Activated B cell treated with CpG ODN at 0.5 μM for 24 hours (primary cell): Measurements from ENCODE around the gene RABL3. TPM values are rescaled to one million over a fixed set of nuclear protein-coding genes. Genes with fewer than 3 reads are reported as not detected.

Source experiments
- ATAC-seq: fragments of 200-7000 bp; cut with Tn5 transposase; one replicate; pipeline ENCODE4 v1.10.0; 2021; ENCODE audit warnings: low read depth, mild to moderate bottlenecking, moderate library complexity
- CTCF ChIA-PET: fragments of 350-600 bp; sonication (Branson Sonifier 250); formaldehyde crosslinking; loops from one replicate; lab custom pipeline; 2021; ENCODE audit warnings: antibody characterized with exemption; lab: Charles Lee
- POLR2A ChIA-PET: fragments of 350-600 bp; sonication (Branson Sonifier 250); formaldehyde crosslinking; loops from one replicate; lab custom pipeline; 2021; ENCODE audit warnings: antibody characterized with exemption; lab: Charles Lee
- DNase-seq: peaks from one replicate; pipeline ENCODE4 v3.0.0; 2022
- H3K27ac Mint-ChIP-seq: one replicate; pipeline ENCODE4 v1.8.0; 2020; ENCODE audit warnings: mixed read lengths
- H3K27me3 Mint-ChIP-seq: one replicate; pipeline ENCODE4 v1.8.0; 2021; ENCODE audit warnings: mixed read lengths
- H3K36me3 Mint-ChIP-seq: one replicate; pipeline ENCODE4 v1.8.0; 2021; ENCODE audit warnings: low read depth, mixed read lengths
- H3K4me1 Mint-ChIP-seq: one replicate; pipeline ENCODE4 v1.8.0; 2021; ENCODE audit warnings: mixed read lengths
- H3K4me3 Mint-ChIP-seq: one replicate; pipeline ENCODE4 v1.8.0; 2020; ENCODE audit warnings: mild to moderate bottlenecking, mixed read lengths
- H3K9me3 Mint-ChIP-seq: one replicate; pipeline ENCODE4 v1.8.0; 2020; ENCODE audit warnings: mixed read lengths
- intact Hi-C: fragments of 100-400 bp; cut with micrococcal nuclease; formaldehyde crosslinking; loops from one replicate; pipeline ENCODE4 v1.15.1; 2024
- total RNA-seq: library from RNA; stranded (reverse); gene quantifications from 2 replicates; pipeline ENCODE4 v1.2.3, GENCODE V29; 2022
- TF ChIP-seq, protein P1 (sequence below): fragments of 200-600 bp; IDR thresholded peaks from one replicate; pipeline ENCODE4 v1.8.0; 2022; ENCODE audit warnings: antibody characterized with exemption, mild to moderate bottlenecking

RABL3 gene
- total RNA-seq, 1 donor from 2014 or later = 29.9 TPM

DNA sequence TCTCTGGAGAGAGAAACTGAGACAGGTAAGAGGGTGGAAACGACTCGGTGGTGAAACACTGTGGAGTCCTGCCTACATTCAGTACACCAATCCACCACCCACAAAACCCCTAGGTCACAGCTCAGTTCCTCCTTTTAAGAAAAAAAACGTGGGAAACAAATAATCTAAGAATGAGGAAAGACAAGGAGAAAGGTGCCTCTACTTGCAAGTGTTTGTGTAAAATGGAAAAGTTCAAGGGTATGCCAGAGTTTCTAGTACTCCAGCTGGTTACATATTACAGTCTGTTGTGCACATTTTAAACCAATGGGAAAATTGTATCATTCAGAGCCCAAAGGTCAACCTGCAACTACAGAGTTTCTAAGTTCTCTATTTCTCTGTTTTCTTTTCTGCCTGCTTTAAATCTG, 92.5 kb downstream of the RABL3 start:
- H3K36me3 Mint-ChIP-seq = no peaks in the 10 kb centered on the region
- no peaks in the 10 kb centered on the region for H3K9me3 Mint-ChIP-seq
- TF ChIP-seq, protein P1, sequence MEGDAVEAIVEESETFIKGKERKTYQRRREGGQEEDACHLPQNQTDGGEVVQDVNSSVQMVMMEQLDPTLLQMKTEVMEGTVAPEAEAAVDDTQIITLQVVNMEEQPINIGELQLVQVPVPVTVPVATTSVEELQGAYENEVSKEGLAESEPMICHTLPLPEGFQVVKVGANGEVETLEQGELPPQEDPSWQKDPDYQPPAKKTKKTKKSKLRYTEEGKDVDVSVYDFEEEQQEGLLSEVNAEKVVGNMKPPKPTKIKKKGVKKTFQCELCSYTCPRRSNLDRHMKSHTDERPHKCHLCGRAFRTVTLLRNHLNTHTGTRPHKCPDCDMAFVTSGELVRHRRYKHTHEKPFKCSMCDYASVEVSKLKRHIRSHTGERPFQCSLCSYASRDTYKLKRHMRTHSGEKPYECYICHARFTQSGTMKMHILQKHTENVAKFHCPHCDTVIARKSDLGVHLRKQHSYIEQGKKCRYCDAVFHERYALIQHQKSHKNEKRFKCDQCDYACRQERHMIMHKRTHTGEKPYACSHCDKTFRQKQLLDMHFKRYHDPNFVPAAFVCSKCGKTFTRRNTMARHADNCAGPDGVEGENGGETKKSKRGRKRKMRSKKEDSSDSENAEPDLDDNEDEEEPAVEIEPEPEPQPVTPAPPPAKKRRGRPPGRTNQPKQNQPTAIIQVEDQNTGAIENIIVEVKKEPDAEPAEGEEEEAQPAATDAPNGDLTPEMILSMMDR = no peak
- no peaks in the 10 kb centered on the region for H3K27me3 Mint-ChIP-seq
- no peak for ATAC-seq
- H3K27ac Mint-ChIP-seq = no peak overlapping the region
- DNase-seq = no peak
- intact Hi-C loops = no loop called here
- ChIA-PET CTCF (no interaction called here), POLR2A (no interaction called here)
- no peak overlapping the region for H3K4me3 Mint-ChIP-seq
- H3K4me1 Mint-ChIP-seq = no peaks in the 10 kb centered on the region

DNA sequence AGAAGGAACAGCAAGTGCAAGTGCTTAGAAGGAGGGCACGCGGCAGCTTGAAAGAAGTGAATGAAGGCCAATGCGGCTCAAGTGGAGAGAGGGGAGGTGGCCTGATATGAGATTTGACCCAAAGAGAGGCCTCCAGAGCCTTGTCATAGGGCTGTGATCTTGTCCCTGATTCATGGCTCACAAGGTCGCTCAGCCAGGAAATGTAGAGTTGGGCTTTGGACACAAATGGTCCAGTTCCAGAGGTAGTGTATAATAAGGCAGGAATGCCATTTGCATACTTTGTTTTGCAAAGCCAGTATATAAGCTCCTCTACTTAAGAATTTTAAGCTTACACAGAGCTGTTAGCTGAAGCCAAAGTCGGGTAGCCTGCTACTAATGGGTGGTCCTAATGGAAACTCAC, 94.0 kb downstream of the RABL3 start:
- Mint-ChIP-seq H3K27ac (no peak overlapping the region), H3K9me3 (no peaks in the 10 kb centered on the region), H3K4me1 (no peaks in the 10 kb centered on the region), H3K4me3 (no peak overlapping the region), H3K27me3 (no peaks in the 10 kb centered on the region), H3K36me3 (no peaks in the 10 kb centered on the region)
- no peak for ATAC-seq
- POLR2A ChIA-PET = no interaction called here
- CTCF ChIA-PET = no interaction called here
- DNase-seq = no peak
- TF ChIP-seq, protein P1 = no peak
- intact Hi-C loops = no loop called here

DNA sequence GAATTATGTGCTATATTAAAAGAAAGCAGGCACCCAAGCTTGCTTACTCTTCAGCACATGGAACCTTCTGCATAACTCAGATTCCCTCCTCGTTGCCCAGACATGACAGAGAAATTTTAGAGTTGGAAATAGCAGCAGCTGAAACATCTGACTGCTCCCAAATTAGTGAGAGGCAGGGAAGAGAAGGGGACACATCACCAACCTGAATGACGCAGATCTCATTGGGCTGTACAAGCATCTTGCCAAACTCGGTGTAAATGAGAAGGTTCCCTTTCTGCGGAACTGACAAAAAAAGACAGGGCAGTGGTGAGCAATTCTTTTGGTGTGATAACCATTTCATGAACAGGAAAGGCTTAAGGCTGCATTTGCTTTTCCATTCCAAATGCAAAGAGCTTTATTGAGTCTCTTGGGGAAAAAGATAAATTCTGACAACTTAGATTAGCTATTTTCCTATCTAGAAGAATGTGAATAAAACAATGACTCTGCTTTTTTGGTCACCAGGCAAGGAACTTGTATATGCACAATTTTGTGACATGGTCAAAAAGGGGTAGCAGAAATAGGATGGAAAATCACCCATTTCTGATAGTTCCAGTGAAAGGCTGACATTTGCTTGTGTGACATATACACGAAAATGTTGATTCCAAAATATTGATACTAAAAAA, 95.4 kb downstream of the RABL3 start:
- DNase-seq (no peak), ATAC-seq (no peak)
- TF ChIP-seq, protein P1 = no peak
- H3K36me3 Mint-ChIP-seq = no peaks in the 10 kb centered on the region
- intact Hi-C loops = no loop called here
- no peaks in the 10 kb centered on the region for H3K9me3 Mint-ChIP-seq
- H3K4me1 Mint-ChIP-seq = no peaks in the 10 kb centered on the region
- H3K27ac Mint-ChIP-seq = no peak overlapping the region
- H3K27me3 Mint-ChIP-seq = peaks cover 1% of the 10 kb centered on the region
- ChIA-PET POLR2A (no interaction called here), CTCF (no interaction called here)
- H3K4me3 Mint-ChIP-seq = no peak overlapping the region

DNA sequence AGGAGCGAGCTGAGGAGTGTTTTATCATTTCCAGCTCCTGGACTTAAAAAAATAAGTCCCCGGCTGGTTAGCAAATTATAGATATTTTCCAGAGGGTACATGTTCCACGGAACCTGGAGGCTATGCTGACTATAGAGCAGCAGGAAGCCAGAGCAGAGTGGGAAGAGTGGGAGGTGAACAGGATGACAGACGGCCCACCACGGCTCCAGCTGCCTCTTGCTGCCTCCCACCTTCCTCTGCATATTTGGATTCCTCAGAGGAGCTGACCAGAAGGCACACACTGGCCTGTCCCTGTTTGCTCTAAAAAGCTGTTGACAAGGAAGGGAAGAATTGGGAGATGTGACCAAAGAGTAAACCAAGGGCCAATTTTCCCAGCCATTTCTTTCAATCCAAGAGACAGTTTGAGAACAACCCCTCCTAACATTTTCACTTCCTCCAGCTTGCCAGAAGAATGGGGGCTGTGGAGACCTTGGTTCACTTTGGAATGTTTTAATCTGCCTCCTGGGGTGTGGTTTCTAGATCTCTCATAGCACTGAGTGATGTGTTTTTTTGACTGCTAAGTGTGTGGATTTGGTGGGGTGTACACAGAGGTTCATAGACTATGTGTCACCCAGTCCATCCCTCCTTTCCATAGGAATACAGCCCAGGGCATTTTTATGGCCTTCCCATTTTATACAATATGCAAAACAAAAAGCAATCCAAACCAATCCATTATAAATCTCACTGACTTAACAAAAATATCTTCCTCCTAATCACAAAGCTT, 97.1 kb downstream of the RABL3 start:
- H3K4me3 Mint-ChIP-seq = no peak overlapping the region
- H3K4me1 Mint-ChIP-seq = no peaks in the 10 kb centered on the region
- peaks cover 1% of the 10 kb centered on the region for H3K27me3 Mint-ChIP-seq
- POLR2A ChIA-PET = no interaction called here
- DNase-seq (no peak), ATAC-seq (no peak)
- intact Hi-C loops = no loop called here
- CTCF ChIA-PET = no interaction called here
- no peaks in the 10 kb centered on the region for H3K36me3 Mint-ChIP-seq
- TF ChIP-seq, protein P1 = no peak
- H3K27ac Mint-ChIP-seq = no peak overlapping the region
- no peaks in the 10 kb centered on the region for H3K9me3 Mint-ChIP-seq

DNA sequence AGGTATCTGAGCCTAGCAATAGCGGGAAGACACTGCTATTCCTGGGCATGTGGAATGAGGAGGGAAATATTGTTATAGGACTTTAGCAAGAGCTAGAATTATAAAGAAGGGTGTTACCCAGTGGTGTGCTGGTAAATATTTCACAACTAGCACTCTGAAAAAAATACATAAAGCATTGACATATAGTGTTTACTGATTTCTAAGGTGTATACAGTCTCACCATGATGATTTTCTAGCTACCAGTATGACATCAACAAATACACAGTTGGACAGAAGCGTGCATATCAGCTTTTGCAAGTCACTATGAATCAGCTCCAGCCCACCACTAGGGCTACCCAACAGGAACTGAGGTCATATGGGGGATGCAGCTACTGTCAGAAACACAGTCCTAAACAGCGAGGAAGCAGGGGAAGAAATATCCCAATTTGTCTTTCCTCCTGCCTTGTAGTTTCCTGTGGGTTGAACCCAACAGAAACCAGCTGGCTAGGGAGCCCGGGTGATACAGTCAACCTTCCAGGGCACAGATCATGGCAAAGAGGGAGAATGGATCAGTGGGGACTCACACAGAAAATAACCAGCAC, 99.9 kb downstream of the RABL3 start:
- DNase-seq (no peak), ATAC-seq (no peak)
- TF ChIP-seq, protein P1 = no peak

More for the DNA sequence above, 99.9 kb downstream of the RABL3 start:
- no peaks in the 10 kb centered on the region for H3K36me3 Mint-ChIP-seq
- H3K4me3 Mint-ChIP-seq = no peak overlapping the region
- peaks cover 1% of the 10 kb centered on the region for H3K27me3 Mint-ChIP-seq
- ChIA-PET CTCF (no interaction called here), POLR2A (no interaction called here)
- intact Hi-C loops = no loop called here
- H3K27ac Mint-ChIP-seq = no peak overlapping the region
- H3K9me3 Mint-ChIP-seq = no peaks in the 10 kb centered on the region
- no peaks in the 10 kb centered on the region for H3K4me1 Mint-ChIP-seq
